DMS 273 (cell line): ENCODE results near the gene PLP2.

ENCODE experiments used
- DNase-seq: peaks from one replicate; lab custom pipeline; 2025; ENCODE audit not compliant: unreplicated experiment; lab: John Stamatoyannopoulos, UW

PLP2 gene

GRCh38 chrX:49208399-49208798, 36.7 kb downstream of the PLP2 start:
- DNase-seq = no peak

- DNase-seq = peak; percentile 95
Observed at GRCh38 chrX:49209434-49210251, 37.9 kb downstream of the PLP2 start.

- no peak for DNase-seq
Observed at GRCh38 chrX:49210406-49210805, 38.7 kb downstream of the PLP2 start.

- no peak for DNase-seq
Observed at GRCh38 chrX:49211074-49211473, 39.4 kb downstream of the PLP2 start.

GRCh38 chrX:49212209-49212608, 40.5 kb downstream of the PLP2 start:
- DNase-seq = no peak

GRCh38 chrX:49212861-49213260, 41.2 kb downstream of the PLP2 start:
- no peak for DNase-seq

GRCh38 chrX:49214416-49214815, 42.7 kb downstream of the PLP2 start:
- no peak for DNase-seq

- no peak for DNase-seq
Observed at GRCh38 chrX:49214996-49215526, 43.4 kb downstream of the PLP2 start.

GRCh38 chrX:49220100-49220499, 48.4 kb downstream of the PLP2 start:
- DNase-seq = no peak

- DNase-seq = no peak
Observed at GRCh38 chrX:49221868-49222267, 50.2 kb downstream of the PLP2 start.
